Tibial nerve (tissue), 4 donors: ENCODE results near the gene TRPV4. TPM values are rescaled to one million over a fixed set of nuclear protein-coding genes. Genes with fewer than 3 reads are reported as not detected.

Experiments used
- DNase-seq, 2 donors: peaks; one replicate each; pipeline ENCODE4 v3.0.0-alpha.2; 2019; ENCODE audit warnings: low spot score in 2 of 2
- H3K27ac ChIP-seq, 4 donors: fragments of 200-600 bp; sonication (generic) in 3 of 4; one replicate each; pipeline ENCODE4 v1.5.1; 2017 to 2019; ENCODE audit warnings: mild to moderate bottlenecking in 1 of 4
- H3K27me3 ChIP-seq, 2 donors: fragments of 200-600 bp; sonication (generic) in 1 of 2; one replicate each; pipeline versions ENCODE4 v1.5.1 to v1.6.0; 2017 to 2019
- H3K36me3 ChIP-seq, 3 donors: fragments of 200-600 bp; sonication (generic); one replicate each; pipeline ENCODE4 v1.5.1; 2018 to 2019
- H3K4me1 ChIP-seq, 4 donors: fragments of 200-600 bp; sonication (generic) in 3 of 4; one replicate each; pipeline ENCODE4 v1.5.1; 2017 to 2019
- H3K4me3 ChIP-seq, 4 donors: fragments of 200-600 bp; sonication (generic) in 3 of 4; one replicate each; pipeline ENCODE4 v1.5.1; 2017 to 2019; ENCODE audit warnings: mild to moderate bottlenecking in 1 of 4, moderate library complexity in 1 of 4
- H3K9me3 ChIP-seq, 4 donors: fragments of 200-600 bp; sonication (generic) in 3 of 4; one replicate each; pipeline ENCODE4 v1.5.1; 2017 to 2019
- EP300 ChIP-seq, 2 donors: sonication (generic); formaldehyde crosslinking; IDR thresholded peaks; one replicate each; pipeline ENCODE4 v1.6.1; 2017; ENCODE audit warnings: antibody characterized with exemption in 2 of 2, mild to moderate bottlenecking in 1 of 2
- POLR2A ChIP-seq, 2 donors: fragments of 450-650 bp; IDR thresholded peaks; one replicate each; pipeline ENCODE4 v1.6.1; 2017; ENCODE audit warnings: antibody characterized with exemption in 2 of 2, mild to moderate bottlenecking in 2 of 2, moderate library complexity in 2 of 2
- WGBS, 2 donors: methylation state at CpG; one replicate each; pipeline ENCODE4 v1.1.5; 2018; 5-methylcytosine and 5-hydroxymethylcytosine counted together
- total RNA-seq, 4 donors: library from RNA; depleted of rRNA; stranded (reverse); fragments of >200 nt; gene quantifications; one replicate each; pipeline ENCODE4 v1.1.0, GENCODE V29; 2016
- TF ChIP-seq, protein P1 (sequence below), 5 experiments: fragments of 200-600 bp in 3 of 5; fragments of 450-650 bp in 2 of 5; sonication (generic) in 3 of 5; IDR thresholded peaks; one replicate each; pipeline ENCODE4 v1.5.1; 2016 to 2019; ENCODE audit warnings: antibody characterized with exemption in 5 of 5, mild to moderate bottlenecking in 3 of 5, moderate library complexity in 2 of 5

The TRPV4 gene
- total RNA-seq, 4 donors from 2014 or later, result 0.42 to 3.0 (median 1.4) TPM

- 75 to 80% methylated on average over 16 to 17 of the region's 17 CpGs for WGBS, 2 donors
These were observed 89.9 kb downstream of the TRPV4 start for GRCh38 chr12:109743076-109743910.

GRCh38 chr12:109741970-109742703 lies 91.1 kb downstream of the TRPV4 start:
- peak in 1 of 2 donors; percentile 1 for DNase-seq
- TF ChIP-seq EP300 (IDR thresholded peaks at IDR 0.05) (no peak), POLR2A (IDR thresholded peaks at IDR 0.05) (no peak)
- TF ChIP-seq, protein P1, sequence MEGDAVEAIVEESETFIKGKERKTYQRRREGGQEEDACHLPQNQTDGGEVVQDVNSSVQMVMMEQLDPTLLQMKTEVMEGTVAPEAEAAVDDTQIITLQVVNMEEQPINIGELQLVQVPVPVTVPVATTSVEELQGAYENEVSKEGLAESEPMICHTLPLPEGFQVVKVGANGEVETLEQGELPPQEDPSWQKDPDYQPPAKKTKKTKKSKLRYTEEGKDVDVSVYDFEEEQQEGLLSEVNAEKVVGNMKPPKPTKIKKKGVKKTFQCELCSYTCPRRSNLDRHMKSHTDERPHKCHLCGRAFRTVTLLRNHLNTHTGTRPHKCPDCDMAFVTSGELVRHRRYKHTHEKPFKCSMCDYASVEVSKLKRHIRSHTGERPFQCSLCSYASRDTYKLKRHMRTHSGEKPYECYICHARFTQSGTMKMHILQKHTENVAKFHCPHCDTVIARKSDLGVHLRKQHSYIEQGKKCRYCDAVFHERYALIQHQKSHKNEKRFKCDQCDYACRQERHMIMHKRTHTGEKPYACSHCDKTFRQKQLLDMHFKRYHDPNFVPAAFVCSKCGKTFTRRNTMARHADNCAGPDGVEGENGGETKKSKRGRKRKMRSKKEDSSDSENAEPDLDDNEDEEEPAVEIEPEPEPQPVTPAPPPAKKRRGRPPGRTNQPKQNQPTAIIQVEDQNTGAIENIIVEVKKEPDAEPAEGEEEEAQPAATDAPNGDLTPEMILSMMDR (IDR thresholded peaks at IDR 0.05), result no peak
- Histone ChIP-seq H3K9me3 (no peaks in the 10 kb centered on the region), H3K4me1 (peaks cover 0 to 46% (median 0%) of the 10 kb centered on the region in 4 donors), H3K4me3 (no peak overlapping the region), H3K36me3 (peaks cover 0 to 3% (median 0%) of the 10 kb centered on the region in 3 donors), H3K27ac (no peak overlapping the region), H3K27me3 (no peaks in the 10 kb centered on the region)
- 68 to 69% methylated on average over 14 of the region's 14 CpGs for WGBS, 2 donors

More at GRCh38 chr12:109743076-109743910, 89.9 kb downstream of the TRPV4 start:
- Histone ChIP-seq H3K36me3 (peaks cover 0 to 3% (median 0%) of the 10 kb centered on the region in 3 donors), H3K4me1 (peaks cover 0 to 46% (median 0%) of the 10 kb centered on the region in 4 donors), H3K27me3 (no peaks in the 10 kb centered on the region), H3K9me3 (no peaks in the 10 kb centered on the region), H3K27ac (peak overlapping the region in 1 of 4 donors; percentile 2), H3K4me3 (no peak overlapping the region)
- no peak for TF ChIP-seq EP300 (IDR thresholded peaks at IDR 0.05)
- TF ChIP-seq, protein P1 (IDR thresholded peaks at IDR 0.05), result no peak
- TF ChIP-seq POLR2A (IDR thresholded peaks at IDR 0.05), result no peak
- peak in 1 of 2 donors; percentile 7 for DNase-seq

- Histone ChIP-seq H3K4me1 (peaks cover 0 to 46% (median 0%) of the 10 kb centered on the region in 4 donors), H3K9me3 (no peaks in the 10 kb centered on the region), H3K27me3 (peaks cover 0 to 3% of the 10 kb centered on the region in 2 donors), H3K36me3 (peaks cover 0 to 3% (median 0%) of the 10 kb centered on the region in 3 donors), H3K4me3 (no peak overlapping the region), H3K27ac (no peak overlapping the region)
- TF ChIP-seq, protein P1 (IDR thresholded peaks at IDR 0.05), result no peak
- no peak for TF ChIP-seq POLR2A (IDR thresholded peaks at IDR 0.05)
- TF ChIP-seq EP300 (IDR thresholded peaks at IDR 0.05), result no peak
- WGBS, 2 donors, result 74 to 75% methylated on average over 3 to 4 of the region's 4 CpGs
- peak in 1 of 2 donors; percentile 3 for DNase-seq
These were observed 91.8 kb downstream of the TRPV4 start for GRCh38 chr12:109741286-109741969.

- peaks cover 0 to 46% (median 0%) of the 10 kb centered on the region in 4 donors for H3K4me1 ChIP-seq
- TF ChIP-seq, protein P1 (IDR thresholded peaks at IDR 0.05), result no peak
- DNase-seq, result peak in 1 of 2 donors; percentile 8
- H3K9me3 ChIP-seq, result no peaks in the 10 kb centered on the region
- WGBS, 2 donors, result 86 to 89% methylated on average over 10 of the region's 10 CpGs
- peaks cover 0 to 3% (median 0%) of the 10 kb centered on the region in 3 donors for H3K36me3 ChIP-seq
- H3K27ac ChIP-seq, result no peak overlapping the region
- H3K27me3 ChIP-seq, result peaks cover 0 to 4% of the 10 kb centered on the region in 2 donors
- no peak overlapping the region for H3K4me3 ChIP-seq
These were observed 92.4 kb downstream of the TRPV4 start for GRCh38 chr12:109740694-109741245.
